ENCODE results near the gene CCDC74A. TPM values are rescaled to one million over a fixed set of nuclear protein-coding genes. Genes with fewer than 3 reads are reported as not detected.
"Not testable (repeated sequence)": the region's sequence is repeated elsewhere in the genome, so short reads cannot be mapped to it uniquely, and the experiment has no call there.

Gene CCDC74A
- total RNA-seq, 1 donor from 2014 or later = 0.35 TPM

DNA sequence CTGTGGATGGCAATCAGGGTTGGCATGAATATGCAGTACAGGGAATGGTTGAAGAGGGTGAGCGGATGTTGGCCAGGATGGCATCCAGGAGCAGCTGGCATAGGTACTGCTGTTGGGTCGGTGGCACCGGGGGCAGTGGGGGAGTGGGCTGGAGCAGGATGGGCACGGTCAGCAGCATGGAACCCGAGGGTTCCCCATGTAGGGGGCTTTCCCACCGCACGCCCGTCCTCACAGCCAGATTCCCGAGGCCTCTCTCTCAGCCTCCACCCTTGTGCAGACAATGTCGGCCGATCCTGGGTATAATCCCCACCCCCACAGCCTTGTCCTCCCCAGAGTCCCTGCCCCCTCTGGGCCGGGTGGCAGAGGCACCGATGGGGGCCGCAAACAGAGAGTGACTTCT lies 9.2 kb downstream of the CCDC74A start:
- ATAC-seq (ENCODE audit: poor library complexity); intact Hi-C loops (cut with DNase I); DNase-seq: not testable (repeated sequence)

DNA sequence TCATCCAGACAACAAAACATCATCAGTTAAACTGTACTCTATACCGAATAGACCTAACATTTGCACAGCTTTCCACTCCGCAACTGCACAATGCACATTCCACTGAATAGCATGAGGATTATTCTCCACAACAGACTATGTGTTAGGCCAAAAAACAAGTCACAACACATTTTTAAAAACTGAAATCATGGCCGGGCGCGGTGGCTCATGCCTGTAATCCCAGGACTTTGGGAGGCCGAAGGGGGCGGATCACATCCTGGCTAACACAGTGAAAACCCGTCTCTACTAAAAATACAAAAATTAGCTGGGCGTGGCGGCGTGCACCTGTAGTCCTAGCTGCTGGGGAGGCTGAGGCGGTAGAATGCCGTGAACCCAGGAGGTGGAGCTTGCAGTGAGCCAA lies 11.2 kb downstream of the CCDC74A start:
- ATAC-seq (ENCODE audit: poor library complexity); DNase-seq; intact Hi-C loops (cut with DNase I): not testable (repeated sequence)

DNA sequence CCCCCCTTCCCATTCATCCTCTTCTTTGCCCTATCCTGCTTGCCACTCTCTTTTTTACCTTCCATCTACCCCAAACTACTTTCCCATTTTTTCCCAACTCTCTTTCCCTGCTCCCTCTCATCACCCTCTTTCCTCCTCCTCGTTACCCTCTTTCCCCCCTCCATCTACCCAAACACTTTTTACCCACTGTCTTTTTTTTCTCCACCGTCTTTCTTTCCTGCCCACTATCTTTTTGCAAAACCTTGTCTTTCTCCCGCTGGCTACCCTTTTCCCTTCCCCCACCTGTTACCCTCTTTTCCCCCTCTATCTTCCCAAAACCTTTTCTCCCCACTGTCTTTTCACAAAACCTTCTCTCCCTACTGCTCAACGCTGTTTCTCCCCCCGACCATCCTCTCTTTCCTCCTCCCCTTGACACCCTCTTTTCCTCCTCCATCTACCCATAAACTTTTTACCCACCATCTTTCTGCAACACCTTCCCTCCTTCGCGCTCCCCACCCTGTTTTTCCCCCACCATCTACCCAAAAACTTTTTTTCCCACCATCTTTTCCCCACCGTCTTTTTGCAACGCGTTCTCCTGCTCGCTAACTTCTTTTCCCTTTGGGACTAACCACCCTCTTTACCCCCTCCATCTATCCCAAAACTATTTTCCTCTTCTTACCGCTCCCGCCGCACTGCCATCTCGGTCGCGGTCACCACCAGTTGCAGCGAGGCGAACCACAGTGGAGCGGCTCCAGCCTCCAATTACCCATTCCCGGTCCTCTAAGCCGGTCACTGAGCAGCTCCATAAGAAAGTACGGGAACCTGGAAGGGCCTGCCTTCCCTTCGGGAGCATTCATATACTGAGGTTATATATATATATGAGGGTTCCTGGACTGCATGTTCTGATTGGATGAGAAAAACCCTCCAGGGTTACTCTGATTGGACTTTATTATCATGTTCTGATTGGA lies 15.0 kb downstream of the CCDC74A start:
- intact Hi-C loops (cut with DNase I) = no loop called here
- DNase-seq = no peak
- no peak for ATAC-seq (ENCODE audit: poor library complexity)

DNA sequence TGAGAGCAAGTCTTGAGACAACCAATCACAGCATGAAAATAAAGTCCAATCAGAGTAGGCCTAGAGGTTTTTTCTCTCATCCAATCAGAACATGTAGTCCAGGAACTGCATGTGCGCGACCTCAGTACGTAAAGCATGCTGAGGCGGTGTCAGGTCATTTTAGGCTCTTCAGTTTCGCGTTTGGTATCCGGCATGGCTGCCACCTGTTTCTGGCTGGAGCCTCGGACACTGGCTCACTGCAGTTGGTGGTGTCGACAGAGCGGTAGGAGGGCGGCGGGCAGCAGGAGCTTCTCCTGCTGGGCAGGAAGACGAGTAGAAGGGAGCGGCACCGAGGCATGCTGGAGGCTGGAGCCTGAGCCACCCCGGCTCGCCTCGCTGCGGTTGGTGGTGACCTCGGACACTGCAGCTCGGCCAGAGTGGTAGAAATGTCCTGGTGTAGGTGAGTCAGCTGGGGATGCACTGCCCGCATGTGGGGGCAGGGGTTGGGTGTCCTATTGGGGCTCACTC lies 15.8 kb downstream of the CCDC74A start:
- DNase-seq = no peak
- ATAC-seq (ENCODE audit: poor library complexity) = no peak
- intact Hi-C loops (cut with DNase I) = no loop called here

DNA sequence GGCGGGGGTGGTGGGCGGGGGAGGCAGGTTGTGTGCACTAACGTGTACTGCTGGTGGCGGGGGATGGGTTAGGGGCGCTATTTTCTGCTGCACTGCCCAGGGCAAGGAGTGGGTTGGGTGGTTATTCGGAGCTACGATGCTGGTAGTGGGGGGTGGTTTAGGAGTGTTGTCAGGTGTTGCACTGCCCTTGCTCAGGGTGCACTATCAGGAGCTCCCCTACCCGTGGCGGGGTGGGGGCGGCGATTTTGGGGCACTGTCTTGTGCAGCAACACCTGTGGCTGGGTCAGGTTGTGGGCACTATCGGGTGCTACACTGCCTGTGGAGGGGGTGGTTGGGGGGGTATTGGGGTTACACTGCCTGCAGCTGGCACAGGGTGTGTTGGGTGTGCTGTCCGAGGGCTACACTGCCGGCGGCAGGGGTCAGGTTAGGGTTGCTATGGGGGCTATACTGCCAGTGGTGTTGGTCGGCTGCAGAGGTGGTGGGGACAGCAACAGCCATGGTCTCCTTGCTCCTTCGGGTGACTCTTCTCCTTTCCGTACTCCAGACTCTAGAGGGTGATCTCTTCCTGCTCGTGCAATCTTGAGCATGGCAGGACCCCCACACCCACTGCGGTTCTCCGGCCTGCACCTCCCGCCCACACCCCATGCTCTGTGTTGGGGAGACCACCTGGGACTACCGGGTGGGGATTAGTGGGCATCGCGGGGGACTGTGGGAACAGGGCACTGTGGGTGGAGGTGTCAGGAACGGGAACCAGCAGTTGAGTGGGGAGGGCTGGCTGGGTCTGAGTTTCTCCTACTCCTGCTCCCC lies 16.5 kb downstream of the CCDC74A start:
- ATAC-seq (ENCODE audit: poor library complexity); intact Hi-C loops (cut with DNase I); DNase-seq: not testable (repeated sequence)

DNA sequence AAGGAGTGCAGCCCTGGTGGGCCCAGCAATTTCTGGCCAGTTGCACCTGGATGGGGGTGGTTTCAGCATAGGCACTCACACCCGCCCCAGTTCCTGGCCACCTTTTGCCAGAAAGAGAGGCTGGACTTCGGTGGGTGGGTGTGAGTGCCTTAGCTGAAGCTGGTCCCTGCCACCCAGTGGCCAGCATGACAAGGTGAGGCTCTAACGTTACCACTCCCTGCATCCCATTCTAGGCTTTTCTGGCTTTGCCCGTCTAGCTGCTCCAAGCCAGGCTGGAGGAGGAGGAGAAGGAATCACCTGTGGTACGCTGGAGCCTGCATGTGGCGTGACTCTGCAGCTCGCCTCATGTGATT lies 17.1 kb downstream of the CCDC74A start:
- intact Hi-C loops (cut with DNase I); ATAC-seq (ENCODE audit: poor library complexity): not testable (repeated sequence)

DNA sequence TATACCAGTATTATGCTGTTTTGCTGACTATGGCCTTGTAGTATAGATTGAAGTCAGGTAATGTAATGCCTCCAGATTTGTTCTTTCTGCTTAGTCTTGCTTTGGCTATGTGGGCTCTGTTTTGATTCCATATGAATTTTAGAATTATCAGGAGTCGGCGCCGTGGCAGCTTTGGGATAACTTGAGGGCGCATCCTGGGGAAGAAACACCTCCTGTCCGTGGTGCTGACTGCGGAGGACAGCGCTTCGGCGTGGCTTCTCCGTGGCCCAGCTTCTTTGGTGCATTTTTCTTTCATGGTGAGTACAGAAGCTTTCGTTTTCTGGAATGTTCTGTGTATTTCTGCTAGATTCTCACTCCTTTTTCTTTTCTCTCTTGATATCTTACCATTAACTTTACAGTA lies 25.2 kb downstream of the CCDC74A start:
- DNase-seq (no peak), ATAC-seq (ENCODE audit: poor library complexity) (no peak)
- intact Hi-C loops (cut with DNase I) = no loop called here

More for the DNA sequence above, 17.1 kb downstream of the CCDC74A start:
- DNase-seq = not testable (repeated sequence)

DNA sequence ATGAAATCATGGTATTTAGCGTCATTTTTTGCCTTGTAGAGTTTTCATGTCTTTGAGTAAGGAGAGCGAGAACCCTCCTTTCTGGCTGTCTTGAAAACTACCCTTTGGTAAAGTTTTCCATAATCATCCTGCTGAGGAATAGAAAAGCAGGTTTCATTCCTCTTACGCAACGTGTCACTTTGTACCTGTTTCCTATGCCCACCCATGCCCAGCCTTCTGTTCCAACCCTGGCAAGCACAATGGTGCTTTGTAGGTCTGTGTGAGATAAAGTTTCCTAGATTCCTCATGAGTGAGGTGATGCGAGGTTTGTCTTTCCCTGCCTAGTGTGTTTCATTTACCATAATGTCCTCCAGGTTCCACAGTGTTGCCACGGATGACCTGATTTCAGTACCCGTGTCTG lies 29.3 kb downstream of the CCDC74A start:
- DNase-seq = no peak
- intact Hi-C loops (cut with DNase I) = no loop called here
- no peak for ATAC-seq (ENCODE audit: poor library complexity)

DNA sequence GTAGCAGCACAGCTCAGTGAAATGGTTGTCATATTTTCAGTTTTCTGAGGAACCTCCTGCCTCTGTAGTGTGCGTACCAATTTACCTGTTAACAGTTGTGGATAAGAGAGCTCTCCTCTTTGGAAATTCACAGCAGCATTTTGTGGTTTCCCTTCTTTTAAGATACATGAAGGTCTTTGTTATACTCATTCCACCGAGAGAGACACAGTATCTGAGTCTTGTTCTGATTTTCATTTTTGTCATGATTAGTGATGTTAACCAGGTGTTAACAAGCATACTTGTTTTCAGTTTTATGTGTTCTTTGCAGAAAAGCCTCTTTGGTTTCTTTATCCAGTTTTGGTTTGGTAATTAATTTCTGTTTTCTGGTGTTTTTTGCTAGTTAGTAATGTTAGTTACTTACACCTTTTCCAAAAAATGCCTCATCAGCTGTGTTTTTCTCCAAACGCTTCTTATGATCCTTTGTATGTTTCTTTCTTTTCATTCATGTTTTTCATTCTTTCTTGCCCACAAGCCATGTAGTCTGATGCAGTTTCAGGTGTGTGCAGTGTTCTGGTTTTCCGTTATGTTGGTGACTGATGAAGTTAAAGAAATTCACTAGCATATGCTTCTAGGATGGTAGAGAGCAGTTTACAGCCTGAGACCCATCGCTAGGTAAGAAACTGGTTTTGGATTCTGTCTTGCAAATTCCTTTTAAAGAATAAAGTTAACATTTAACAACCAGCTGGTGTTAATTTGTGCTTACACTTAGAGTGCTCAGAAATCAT lies 30.1 kb downstream of the CCDC74A start:
- intact Hi-C loops (cut with DNase I) = no loop called here

DNA sequence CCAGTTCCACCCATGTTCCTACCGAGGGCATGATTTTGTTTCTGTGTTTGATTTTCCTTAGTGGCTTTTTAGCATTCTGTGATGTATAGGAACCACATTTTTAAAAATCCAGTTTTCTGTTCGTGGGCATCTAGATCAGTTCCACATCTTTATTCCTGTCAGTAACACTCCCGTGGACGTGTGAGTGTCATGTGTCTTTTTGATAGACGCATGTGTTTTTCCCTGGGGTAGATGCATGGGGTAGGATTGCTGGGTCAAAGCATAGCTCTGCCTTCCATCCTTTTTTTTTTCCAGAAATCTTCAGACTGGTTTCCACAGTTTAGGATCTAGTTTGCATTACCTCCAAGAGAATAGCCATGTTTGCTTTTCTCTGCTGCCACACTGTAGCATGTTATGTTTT lies 38.7 kb downstream of the CCDC74A start:
- ATAC-seq (ENCODE audit: poor library complexity) = no peak
- no peak for DNase-seq
- intact Hi-C loops (cut with DNase I) = no loop called here

More for the DNA sequence above, 30.1 kb downstream of the CCDC74A start:
- ATAC-seq (ENCODE audit: poor library complexity) (no peak), DNase-seq (no peak)

DNA sequence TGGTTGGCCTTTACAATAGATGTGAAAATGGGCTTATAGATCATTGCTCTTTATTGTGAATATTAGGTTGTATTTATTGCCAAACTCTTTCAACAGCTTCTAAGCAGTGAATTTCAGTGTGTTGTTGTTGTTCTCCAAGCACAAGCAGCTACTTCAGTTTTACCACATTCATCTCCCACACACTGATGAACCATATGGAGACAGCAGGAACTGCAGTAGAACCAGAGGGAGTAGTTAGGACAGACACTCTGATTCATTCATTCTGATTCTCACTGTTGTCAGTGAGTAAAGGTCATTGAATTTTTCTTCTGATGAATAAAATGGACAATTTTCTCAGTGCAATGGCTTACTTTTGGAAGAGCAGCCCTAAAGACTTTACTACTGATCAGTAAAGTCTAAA lies 40.2 kb downstream of the CCDC74A start:
- DNase-seq (no peak), ATAC-seq (ENCODE audit: poor library complexity) (no peak)
- intact Hi-C loops (cut with DNase I) = no loop called here

DNA sequence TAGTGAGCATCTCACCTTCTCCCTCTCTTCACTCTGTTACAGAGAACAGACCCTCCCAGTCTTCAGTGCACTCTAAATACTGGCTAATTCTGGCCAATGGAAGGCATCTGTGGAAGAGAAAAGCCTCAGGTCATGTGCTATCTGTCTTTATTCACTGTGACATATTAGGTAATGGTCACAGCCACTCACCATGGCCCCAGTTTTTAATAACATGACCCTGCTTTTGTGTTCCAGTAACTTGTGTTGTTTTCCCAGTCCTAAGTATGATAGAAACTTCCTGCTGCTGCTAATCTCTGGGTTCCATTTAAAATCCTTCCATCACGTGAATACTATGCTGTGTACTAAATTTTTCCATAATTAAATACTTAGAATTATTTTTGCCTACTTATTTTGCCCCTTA lies 40.7 kb downstream of the CCDC74A start:
- intact Hi-C loops (cut with DNase I); DNase-seq; ATAC-seq (ENCODE audit: poor library complexity): not testable (repeated sequence)

DNA sequence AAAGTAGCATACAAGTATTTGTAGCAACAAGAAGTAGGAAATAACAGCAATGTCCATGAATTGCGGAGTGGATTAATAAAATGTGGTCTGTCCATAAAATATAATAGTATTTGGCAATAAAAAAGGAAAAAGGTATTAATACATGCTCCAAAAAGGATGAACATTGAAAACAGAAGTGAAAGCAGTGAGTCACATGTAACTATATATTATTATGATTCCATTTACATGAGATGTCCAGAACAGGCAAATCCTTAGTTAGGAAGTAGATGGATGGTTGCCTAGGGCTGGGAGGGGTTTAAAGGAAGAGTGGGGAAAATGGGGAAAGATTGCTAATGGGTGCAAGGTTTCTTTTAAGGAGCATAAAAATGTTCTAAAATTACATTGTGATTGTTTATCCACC lies 44.5 kb downstream of the CCDC74A start:
- no peak for ATAC-seq (ENCODE audit: poor library complexity)
- DNase-seq = no peak
- intact Hi-C loops (cut with DNase I) = no loop called here

DNA sequence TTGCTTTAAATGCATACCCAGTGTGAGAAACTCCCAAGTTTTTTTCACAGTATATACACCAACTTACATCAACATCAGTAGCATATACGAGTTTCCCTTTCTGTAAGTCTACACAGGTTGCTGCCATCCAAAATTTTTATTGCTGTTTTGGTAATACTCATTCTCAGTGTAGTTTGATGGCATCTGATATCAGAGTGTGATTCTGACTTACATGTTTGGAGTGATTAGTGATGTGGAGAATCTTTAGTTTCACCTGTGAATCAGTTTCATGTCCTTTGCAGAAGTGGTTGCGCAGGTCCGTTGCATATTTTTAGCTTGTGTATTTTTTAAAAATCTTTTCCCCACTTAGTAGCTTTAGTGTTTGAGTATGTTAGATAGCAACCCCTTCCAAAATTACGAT lies 50.1 kb downstream of the CCDC74A start:
- intact Hi-C loops (cut with DNase I) = no loop called here
- ATAC-seq (ENCODE audit: poor library complexity) = no peak
- DNase-seq = no peak

DNA sequence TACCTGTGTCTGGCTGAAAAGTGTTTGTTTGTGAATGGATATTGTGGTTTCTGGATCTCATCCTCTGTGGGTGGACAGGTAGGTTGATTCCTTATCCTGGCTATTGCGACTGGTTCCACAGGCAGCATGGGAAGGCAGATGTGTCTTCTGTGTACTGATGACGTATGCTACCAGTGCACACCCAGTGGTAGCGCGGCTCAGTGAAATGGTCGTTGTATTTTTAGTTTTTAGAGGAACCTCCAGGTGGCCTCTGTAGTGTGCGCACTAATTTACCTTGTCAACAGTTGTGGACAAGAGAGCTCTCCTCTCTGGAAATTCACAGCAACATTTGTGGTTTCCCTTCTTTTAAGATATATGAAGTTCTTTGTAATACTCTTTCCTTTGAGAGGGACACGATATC lies 52.5 kb downstream of the CCDC74A start:
- ATAC-seq (ENCODE audit: poor library complexity) = no peak
- DNase-seq = no peak
- intact Hi-C loops (cut with DNase I) = no loop called here
